HepG2 (cell line): ENCODE measurements around the gene COMMD3. TPM values are rescaled to one million over a fixed set of nuclear protein-coding genes. Genes with fewer than 3 reads are reported as not detected.

Source experiments
- FOXA1 ChIP-seq, 2 experiments: fragments of 450-650 bp in 1 of 2; sonication (generic) in 1 of 2; formaldehyde crosslinking in 1 of 2; IDR thresholded peaks; 2 replicates each; pipeline versions ENCODE4 v1.4.0 to v1.6.1; 2016 to 2020; ENCODE audit warnings: missing genetic modification reagents in 1 of 2
- HMGXB4 ChIP-seq, 2 experiments: sonication (generic) in 1 of 2; formaldehyde crosslinking in 1 of 2; IDR thresholded peaks; 2 replicates each; pipeline versions ENCODE4 v1.4.0 to v1.6.1; 2018 to 2020; ENCODE audit warnings: missing genetic modification reagents in 2 of 2, borderline replicate concordance in 1 of 2, low read depth in 1 of 2, mild to moderate bottlenecking in 1 of 2, missing biosample characterization in 1 of 2
- POLR2G ChIP-seq: fragments of 200-400 bp; formaldehyde crosslinking; IDR thresholded peaks from 2 replicates; pipeline ENCODE4 v1.6.1; 2018; ENCODE audit warnings: mild to moderate bottlenecking, low read depth, low read length, moderate library complexity
- TERF1 ChIP-seq: sonication (generic); formaldehyde crosslinking; IDR thresholded peaks from 2 replicates; pipeline ENCODE4 v1.8.0; 2022; ENCODE audit warnings: mild to moderate bottlenecking, missing genetic modification reagents, moderate library complexity
- YY1 ChIP-seq: IDR thresholded peaks from 2 replicates; pipeline ENCODE4 v1.6.1; 2011; ENCODE audit warnings: low read length, low read depth, moderate library complexity, mild to moderate bottlenecking; ENCODE audit not compliant: insufficient read depth, insufficient replicate concordance
- ZFP36L1 ChIP-seq: sonication (generic); formaldehyde crosslinking; IDR thresholded peaks from 2 replicates; pipeline ENCODE4 v1.8.0; 2022; ENCODE audit warnings: mild to moderate bottlenecking, missing genetic modification reagents, moderate library complexity
- ZNF160 ChIP-seq: sonication (generic); formaldehyde crosslinking; IDR thresholded peaks from 2 replicates; pipeline ENCODE4 v1.8.0; 2022; ENCODE audit warnings: mild to moderate bottlenecking, inconsistent platforms, missing genetic modification reagents
- polyA plus RNA-seq, 8 experiments: library from polyadenylated mRNA; depleted of rRNA in 3 of 8; stranded (reverse) in 7 of 8; unstranded in 1 of 8; fragments of >200 nt; fragmentation: Illumina TruSeq in 4 of 8; extraction: Trizol in 4 of 8; gene quantifications; 2 replicates each; pipeline versions ENCODE4 v1.2.1 to v1.2.3, GENCODE V29; 2011 to 2016; ENCODE audit warnings: low read depth in 4 of 8, missing spikeins in 1 of 8, mixed read lengths in 1 of 8; ENCODE audit not compliant: insufficient read depth in 1 of 8
- total RNA-seq, 5 experiments: library from RNA; depleted of rRNA; stranded (reverse); fragments of >200 nt; fragmentation: Illumina TruSeq; extraction: Trizol; gene quantifications; 2 replicates each; pipeline ENCODE4 v1.2.3, GENCODE V29; 2016; ENCODE audit warnings: low read depth in 1 of 5
- TF ChIP-seq, protein P1 (sequence below): sonication (generic); formaldehyde crosslinking; IDR thresholded peaks from 2 replicates; pipeline ENCODE4 v1.9.0; 2022; ENCODE audit warnings: missing genetic modification reagents, mild to moderate bottlenecking, borderline replicate concordance
- TF ChIP-seq, protein P2 (sequence below): IDR thresholded peaks from 2 replicates; pipeline ENCODE4 v1.6.1; 2018; ENCODE audit warnings: missing genetic modification reagents
- TF ChIP-seq, protein P3 (sequence below): sonication (generic); formaldehyde crosslinking; conservative IDR thresholded peaks from 2 replicates; pipeline ENCODE4 v1.8.0; 2022; ENCODE audit warnings: missing genetic modification reagents
- TF ChIP-seq, protein P4 (sequence below): sonication (generic); formaldehyde crosslinking; IDR thresholded peaks from 2 replicates; pipeline ENCODE4 v1.4.0; 2020; ENCODE audit warnings: missing genetic modification reagents

COMMD3 gene
- total and polyA plus RNA-seq, 2 of the 13 experiments (the other 11 are each of a cell fraction or from before 2014, with no cell fraction given), result 38.7 to 54.4 TPM

DNA sequence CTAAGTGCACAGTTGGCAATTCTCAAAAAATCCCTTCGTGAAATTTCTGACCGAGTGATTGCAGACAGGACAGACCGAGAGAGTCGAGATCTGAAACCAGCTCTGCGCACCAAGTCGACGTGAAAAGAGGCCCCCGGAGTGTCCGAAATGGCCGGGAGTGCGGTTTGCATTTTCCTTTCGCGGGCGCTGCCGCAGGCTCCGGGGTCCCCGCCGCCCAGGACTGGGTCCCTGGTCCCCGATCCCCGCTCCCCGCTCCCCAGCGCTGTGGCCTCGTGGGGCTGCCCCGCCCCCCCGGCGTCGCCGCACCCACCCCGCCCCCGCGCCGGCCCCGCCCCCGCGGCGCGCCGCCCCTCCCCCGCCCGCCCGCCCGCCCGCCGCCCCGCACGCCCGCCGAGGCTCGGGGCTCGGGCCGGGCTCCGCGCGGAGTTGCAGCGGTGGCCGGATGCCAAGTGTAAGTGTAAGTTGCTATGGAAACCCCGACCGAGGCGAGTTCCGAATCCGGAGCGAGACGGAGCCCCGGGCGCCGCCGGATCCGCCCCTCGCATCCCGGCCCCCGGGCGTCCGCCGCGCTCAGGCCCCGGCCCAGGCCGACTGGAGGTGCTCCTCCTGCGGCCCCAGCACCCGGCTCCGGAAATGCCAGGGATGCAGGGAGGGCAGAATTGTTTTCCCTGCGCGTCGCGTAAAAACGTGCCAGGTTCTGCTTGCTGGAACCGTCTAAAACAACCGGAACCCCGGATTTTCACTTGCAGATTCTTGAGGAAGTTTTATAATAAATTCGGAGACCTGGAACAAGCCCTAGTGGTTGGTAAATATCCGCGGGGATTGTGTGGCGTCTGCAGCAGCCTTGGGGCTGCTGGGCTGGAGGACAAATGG, 9.3 kb downstream of the COMMD3 start (continued):
- TF ChIP-seq, protein P1, sequence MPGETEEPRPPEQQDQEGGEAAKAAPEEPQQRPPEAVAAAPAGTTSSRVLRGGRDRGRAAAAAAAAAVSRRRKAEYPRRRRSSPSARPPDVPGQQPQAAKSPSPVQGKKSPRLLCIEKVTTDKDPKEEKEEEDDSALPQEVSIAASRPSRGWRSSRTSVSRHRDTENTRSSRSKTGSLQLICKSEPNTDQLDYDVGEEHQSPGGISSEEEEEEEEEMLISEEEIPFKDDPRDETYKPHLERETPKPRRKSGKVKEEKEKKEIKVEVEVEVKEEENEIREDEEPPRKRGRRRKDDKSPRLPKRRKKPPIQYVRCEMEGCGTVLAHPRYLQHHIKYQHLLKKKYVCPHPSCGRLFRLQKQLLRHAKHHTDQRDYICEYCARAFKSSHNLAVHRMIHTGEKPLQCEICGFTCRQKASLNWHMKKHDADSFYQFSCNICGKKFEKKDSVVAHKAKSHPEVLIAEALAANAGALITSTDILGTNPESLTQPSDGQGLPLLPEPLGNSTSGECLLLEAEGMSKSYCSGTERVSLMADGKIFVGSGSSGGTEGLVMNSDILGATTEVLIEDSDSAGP (CRISPR knock-in tag), result peak; percentile 61; the same call in 1 of the 2 replicates
- TF ChIP-seq, protein P2, sequence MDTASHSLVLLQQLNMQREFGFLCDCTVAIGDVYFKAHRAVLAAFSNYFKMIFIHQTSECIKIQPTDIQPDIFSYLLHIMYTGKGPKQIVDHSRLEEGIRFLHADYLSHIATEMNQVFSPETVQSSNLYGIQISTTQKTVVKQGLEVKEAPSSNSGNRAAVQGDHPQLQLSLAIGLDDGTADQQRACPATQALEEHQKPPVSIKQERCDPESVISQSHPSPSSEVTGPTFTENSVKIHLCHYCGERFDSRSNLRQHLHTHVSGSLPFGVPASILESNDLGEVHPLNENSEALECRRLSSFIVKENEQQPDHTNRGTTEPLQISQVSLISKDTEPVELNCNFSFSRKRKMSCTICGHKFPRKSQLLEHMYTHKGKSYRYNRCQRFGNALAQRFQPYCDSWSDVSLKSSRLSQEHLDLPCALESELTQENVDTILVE, result no peak
- TF ChIP-seq ZNF160 (CRISPR knock-in tag) (no peak), ZFP36L1 (CRISPR knock-in tag) (no peak), FOXA1 (IDR thresholded peaks at IDR 0.05) (no peak), FOXA1 (CRISPR knock-in tag; IDR thresholded peaks at IDR 0.05) (no peak), YY1 (peak; percentile 64), HMGXB4 (CRISPR knock-in tag; IDR thresholded peaks at IDR 0.05; ENCODE audit: borderline replicate concordance in 1 of 2, low read depth in 1 of 2) (peak in 1 of 2 experiments; percentile 47; a peak in 2 of 4 replicates), POLR2G (peak; percentile 51), TERF1 (CRISPR knock-in tag) (no peak)
- TF ChIP-seq, protein P3, sequence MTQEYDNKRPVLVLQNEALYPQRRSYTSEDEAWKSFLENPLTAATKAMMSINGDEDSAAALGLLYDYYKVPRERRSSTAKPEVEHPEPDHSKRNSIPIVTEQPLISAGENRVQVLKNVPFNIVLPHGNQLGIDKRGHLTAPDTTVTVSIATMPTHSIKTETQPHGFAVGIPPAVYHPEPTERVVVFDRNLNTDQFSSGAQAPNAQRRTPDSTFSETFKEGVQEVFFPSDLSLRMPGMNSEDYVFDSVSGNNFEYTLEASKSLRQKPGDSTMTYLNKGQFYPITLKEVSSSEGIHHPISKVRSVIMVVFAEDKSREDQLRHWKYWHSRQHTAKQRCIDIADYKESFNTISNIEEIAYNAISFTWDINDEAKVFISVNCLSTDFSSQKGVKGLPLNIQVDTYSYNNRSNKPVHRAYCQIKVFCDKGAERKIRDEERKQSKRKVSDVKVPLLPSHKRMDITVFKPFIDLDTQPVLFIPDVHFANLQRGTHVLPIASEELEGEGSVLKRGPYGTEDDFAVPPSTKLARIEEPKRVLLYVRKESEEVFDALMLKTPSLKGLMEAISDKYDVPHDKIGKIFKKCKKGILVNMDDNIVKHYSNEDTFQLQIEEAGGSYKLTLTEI, result no peak
- TF ChIP-seq, protein P4, sequence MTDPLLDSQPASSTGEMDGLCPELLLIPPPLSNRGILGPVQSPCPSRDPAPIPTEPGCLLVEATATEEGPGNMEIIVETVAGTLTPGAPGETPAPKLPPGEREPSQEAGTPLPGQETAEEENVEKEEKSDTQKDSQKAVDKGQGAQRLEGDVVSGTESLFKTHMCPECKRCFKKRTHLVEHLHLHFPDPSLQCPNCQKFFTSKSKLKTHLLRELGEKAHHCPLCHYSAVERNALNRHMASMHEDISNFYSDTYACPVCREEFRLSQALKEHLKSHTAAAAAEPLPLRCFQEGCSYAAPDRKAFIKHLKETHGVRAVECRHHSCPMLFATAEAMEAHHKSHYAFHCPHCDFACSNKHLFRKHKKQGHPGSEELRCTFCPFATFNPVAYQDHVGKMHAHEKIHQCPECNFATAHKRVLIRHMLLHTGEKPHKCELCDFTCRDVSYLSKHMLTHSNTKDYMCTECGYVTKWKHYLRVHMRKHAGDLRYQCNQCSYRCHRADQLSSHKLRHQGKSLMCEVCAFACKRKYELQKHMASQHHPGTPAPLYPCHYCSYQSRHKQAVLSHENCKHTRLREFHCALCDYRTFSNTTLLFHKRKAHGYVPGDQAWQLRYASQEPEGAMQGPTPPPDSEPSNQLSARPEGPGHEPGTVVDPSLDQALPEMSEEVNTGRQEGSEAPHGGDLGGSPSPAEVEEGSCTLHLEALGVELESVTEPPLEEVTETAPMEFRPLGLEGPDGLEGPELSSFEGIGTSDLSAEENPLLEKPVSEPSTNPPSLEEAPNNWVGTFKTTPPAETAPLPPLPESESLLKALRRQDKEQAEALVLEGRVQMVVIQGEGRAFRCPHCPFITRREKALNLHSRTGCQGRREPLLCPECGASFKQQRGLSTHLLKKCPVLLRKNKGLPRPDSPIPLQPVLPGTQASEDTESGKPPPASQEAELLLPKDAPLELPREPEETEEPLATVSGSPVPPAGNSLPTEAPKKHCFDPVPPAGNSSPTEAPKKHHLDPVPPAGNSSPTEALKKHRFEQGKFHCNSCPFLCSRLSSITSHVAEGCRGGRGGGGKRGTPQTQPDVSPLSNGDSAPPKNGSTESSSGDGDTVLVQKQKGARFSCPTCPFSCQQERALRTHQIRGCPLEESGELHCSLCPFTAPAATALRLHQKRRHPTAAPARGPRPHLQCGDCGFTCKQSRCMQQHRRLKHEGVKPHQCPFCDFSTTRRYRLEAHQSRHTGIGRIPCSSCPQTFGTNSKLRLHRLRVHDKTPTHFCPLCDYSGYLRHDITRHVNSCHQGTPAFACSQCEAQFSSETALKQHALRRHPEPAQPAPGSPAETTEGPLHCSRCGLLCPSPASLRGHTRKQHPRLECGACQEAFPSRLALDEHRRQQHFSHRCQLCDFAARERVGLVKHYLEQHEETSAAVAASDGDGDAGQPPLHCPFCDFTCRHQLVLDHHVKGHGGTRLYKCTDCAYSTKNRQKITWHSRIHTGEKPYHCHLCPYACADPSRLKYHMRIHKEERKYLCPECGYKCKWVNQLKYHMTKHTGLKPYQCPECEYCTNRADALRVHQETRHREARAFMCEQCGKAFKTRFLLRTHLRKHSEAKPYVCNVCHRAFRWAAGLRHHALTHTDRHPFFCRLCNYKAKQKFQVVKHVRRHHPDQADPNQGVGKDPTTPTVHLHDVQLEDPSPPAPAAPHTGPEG (CRISPR knock-in tag), result peak; percentile 69; the same call in 1 of the 2 replicates
